GM13977 (cell line): ENCODE results near the gene KCNIP3.

Experiments used
- DNase-seq: peaks from one replicate; pipeline ENCODE4 v3.0.0; 2012; ENCODE audit warnings: low spot score
- in situ Hi-C: fragments of 300-500 bp; cut with MboI; formaldehyde crosslinking; loops from one replicate; pipeline ENCODE4 v1.12.0; 2022; ENCODE audit warnings: low sequenced_read_pairs, low pct_unique_long_range_greater_than_20kb, mixed read lengths, inconsistent platforms; ENCODE audit not compliant: unreplicated experiment
- TF ChIP-seq, protein P1 (sequence below): IDR thresholded peaks from 2 replicates; pipeline ENCODE4 v1.5.1; 2012; ENCODE audit warnings: mild to moderate bottlenecking, control low read depth; ENCODE audit not compliant: insufficient read depth; ENCODE audit errors: extremely low read depth, missing control alignments

KCNIP3 gene

DNA sequence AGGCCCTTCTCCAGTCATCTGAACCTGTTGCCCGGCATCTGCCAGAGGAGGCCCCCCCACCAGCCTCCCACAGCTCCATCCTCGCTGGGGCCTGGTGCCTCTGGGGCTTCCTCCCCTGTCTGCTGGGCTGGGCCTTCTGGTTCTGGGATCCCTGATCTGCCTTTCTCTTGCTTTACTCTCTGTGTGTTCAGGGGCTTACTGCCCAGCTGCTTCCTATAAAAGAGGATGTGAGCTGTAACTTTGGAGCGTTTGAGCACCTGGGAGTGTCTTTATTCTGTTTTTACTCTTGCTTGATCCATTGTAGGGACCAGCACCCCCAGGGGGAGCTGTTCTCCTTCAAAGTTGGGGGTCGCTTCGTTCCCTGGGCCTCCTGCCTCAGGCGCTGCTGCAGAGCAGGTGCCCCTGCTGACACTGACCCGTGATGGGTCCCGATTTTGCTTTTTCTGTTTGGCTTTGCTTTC, 82.3 kb downstream of the KCNIP3 start:
- TF ChIP-seq, protein P1, sequence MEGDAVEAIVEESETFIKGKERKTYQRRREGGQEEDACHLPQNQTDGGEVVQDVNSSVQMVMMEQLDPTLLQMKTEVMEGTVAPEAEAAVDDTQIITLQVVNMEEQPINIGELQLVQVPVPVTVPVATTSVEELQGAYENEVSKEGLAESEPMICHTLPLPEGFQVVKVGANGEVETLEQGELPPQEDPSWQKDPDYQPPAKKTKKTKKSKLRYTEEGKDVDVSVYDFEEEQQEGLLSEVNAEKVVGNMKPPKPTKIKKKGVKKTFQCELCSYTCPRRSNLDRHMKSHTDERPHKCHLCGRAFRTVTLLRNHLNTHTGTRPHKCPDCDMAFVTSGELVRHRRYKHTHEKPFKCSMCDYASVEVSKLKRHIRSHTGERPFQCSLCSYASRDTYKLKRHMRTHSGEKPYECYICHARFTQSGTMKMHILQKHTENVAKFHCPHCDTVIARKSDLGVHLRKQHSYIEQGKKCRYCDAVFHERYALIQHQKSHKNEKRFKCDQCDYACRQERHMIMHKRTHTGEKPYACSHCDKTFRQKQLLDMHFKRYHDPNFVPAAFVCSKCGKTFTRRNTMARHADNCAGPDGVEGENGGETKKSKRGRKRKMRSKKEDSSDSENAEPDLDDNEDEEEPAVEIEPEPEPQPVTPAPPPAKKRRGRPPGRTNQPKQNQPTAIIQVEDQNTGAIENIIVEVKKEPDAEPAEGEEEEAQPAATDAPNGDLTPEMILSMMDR: peak; percentile 20
- in situ Hi-C loops: no loop called here
- no peak for DNase-seq

DNA sequence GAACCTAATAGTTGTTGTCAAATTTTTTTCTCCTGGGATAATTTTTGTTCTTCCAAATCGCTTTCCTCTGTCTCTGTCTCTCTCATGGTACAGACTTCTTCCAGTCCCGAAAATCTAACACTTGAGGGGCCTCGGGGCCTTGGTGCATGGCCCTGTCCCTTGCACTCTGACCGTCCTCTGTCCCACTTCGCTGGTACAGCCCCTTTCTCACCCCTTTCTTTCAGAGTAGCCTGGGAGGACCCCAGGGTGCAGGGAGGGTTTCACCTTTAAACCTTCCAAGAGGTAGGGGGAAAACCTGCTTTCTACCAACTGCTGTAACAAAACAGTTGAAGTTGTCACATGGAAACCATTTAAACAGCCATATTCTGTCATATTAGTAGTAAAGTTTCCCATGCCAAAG, 83.1 kb downstream of the KCNIP3 start:
- in situ Hi-C loops: no loop called here
- no peak for DNase-seq
- TF ChIP-seq, protein P1: no peak

DNA sequence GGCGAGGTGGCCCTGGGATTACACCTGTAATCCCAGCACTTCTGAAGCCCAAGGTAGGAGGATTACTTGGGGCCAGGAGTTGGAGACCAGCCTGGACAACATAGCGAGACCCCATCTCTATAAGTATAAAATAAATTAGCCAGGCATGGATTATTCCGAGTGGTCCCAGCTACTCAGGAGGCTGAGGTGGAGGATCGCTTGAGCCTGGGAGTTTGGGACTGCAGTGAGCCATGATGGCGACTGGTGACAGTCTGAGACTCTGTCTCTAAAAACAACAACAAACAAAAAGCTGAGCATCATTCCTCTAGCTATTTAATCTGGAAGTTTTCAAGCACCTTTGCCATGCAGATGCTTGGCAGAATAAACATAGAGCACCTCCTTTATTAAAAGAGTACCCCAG, 83.6 kb downstream of the KCNIP3 start:
- DNase-seq: no peak
- TF ChIP-seq, protein P1: no peak
- in situ Hi-C loops: no loop called here

DNA sequence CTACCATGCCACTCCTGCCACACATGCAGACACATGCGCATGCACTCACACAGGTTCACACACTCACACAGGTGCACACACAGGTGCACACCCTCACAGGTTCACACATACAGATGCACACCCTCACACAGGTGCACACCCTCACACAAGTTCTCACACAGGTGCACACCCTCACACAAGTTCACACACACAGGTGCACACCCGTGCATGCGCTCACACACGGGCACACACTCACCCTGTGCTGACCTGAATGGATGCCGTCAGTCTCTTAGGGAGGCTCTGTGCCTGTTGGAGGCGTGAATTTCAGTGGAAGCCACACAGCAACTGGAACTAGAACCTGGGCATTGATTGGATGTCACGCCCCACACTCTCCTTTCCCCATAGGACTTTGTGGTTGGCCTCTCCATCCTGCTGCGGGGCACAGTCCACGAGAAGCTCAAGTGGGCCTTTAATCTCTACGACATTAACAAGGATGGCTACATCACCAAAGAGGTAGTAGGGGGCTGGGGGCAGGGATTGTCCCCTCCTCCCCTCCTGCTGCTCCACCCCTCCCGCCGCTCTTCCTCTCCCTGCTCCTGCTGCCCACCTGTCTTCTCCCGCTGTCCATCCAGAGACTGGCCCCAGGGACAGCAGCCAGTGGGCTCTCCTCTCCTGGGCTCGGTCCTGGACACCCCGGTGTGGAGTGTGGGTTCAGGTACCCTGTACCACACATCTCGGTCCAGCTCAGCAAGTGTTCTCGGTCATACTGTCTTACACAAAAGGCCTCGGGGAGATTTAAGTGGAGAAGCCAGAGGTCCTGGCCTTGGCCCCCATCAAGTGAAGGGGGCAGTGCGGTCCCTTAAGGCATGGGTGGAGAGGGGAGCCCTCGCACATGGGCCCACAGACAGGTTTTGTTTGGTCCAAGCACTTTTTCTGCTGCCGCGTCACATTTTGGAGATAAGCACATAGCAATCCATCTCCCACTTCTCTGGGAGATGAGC, 84.4 kb downstream of the KCNIP3 start:
- in situ Hi-C loops: no loop called here
- TF ChIP-seq, protein P1: no peak

DNA sequence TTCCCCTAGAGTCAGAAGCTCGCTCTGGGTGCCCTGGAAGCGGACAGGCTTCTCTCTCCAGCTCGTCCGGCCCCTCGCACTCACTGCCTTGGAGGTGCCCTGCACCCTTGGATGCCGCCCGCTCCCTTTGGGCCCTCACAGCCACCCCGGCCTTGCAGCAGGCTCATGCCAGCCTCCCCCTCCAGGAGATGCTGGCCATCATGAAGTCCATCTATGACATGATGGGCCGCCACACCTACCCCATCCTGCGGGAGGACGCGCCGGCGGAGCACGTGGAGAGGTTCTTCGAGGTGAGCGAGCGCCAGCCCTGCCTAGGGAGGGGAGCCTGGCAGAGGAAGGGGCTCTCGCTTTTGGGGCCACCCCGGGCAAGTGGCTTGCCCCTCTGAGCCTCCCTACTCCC, 85.0 kb downstream of the KCNIP3 start:
- TF ChIP-seq, protein P1: no peak
- in situ Hi-C loops: no loop called here
- DNase-seq: no peak

More for the DNA sequence above, 84.4 kb downstream of the KCNIP3 start:
- DNase-seq: no peak

DNA sequence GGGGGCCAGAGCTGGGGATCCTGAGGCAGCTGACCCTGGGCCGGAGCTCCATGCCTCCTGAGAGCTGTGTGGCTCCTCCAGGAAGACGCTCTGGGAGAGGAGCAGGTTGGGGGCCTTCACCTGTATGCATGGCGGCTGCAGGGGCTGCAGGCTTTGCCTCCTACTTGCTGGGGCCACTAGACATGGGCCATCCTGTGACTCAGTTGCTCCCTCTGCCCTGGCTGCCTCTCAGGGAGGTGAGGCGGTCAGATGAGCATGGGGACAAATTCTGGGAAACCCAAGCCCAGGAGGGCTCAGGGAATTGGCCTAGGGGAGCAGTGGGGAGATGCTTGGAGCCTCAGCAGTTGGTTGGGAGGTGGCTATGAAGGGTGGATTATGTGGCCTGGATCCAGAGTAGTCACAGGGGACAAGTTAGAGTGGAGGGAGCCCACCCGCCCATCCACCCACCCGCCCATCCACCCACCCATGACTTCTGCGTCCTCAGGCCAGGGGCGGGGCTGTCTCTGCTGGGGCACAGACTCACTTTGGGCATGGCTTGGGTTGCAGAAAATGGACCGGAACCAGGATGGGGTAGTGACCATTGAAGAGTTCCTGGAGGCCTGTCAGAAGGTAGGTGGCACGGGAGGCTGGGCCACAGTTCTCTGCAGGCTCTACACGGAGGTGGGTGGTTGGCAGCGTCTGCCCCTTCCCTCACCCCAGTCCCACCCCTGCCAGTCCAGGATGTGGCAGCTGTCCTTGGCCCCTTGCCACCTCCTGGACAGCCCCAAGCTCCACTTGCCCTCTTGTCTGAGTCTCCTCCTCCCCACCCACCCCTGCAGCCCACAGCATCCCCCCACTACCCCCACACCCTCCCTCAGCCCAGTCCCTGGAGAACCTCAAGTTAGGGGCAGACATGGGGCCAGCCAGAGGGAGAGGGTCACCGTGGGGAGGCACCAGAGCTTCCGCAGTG, 85.8 kb downstream of the KCNIP3 start:
- TF ChIP-seq, protein P1: no peak
- no peak for DNase-seq
- in situ Hi-C loops: no loop called here
